H1 (cell line): ENCODE results near the gene PARP16. TPM values are rescaled to one million over a fixed set of nuclear protein-coding genes. Genes with fewer than 3 reads are reported as not detected.

Experiments
- CTCF ChIA-PET: fragments of 300-600 bp; sonication (Branson Sonifier 250); formaldehyde crosslinking; loops from one replicate; lab custom pipeline; 2021; ENCODE audit not compliant: partially characterized antibody; lab: Charles Lee
- POLR2A ChIA-PET: fragments of 300-600 bp; sonication (Branson Sonifier 250); formaldehyde crosslinking; loops from one replicate; lab custom pipeline; 2021; ENCODE audit warnings: inconsistent platforms; ENCODE audit not compliant: partially characterized antibody; lab: Charles Lee
- DNase-seq, 2 experiments: peaks; one replicate each; pipeline versions ENCODE4 v3.0.0 to v3.0.0-alpha.2; 2010 to 2022; ENCODE audit warnings: low spot score in 2 of 2, low read depth in 1 of 2, mixed read lengths in 1 of 2
- FAIRE-seq: peaks from 2 replicates; lab custom pipeline; 2011; peaks lifted over from hg19 to GRCh38; lab: Jason Lieb, UNC
- H2AFZ ChIP-seq: 2 replicates; pipeline ENCODE4 v1.8.1; 2012; ENCODE audit warnings: low read length, inconsistent platforms
- H2AK5ac ChIP-seq: 2 replicates; pipeline ENCODE4 v1.6.1; 2013; ENCODE audit warnings: low read depth, low read length
- H2BK120ac ChIP-seq: replicated peaks from 2 replicates; pipeline ENCODE3; 2013; ENCODE audit warnings: low read depth, low read length, inconsistent platforms
- H2BK12ac ChIP-seq: 2 replicates; pipeline ENCODE4 v1.6.1; 2013; ENCODE audit warnings: low read depth, low read length
- H2BK15ac ChIP-seq: 2 replicates; pipeline ENCODE4 v1.6.1; 2013; ENCODE audit warnings: low read length
- H2BK20ac ChIP-seq: 2 replicates; pipeline ENCODE4 v1.6.1; 2013; ENCODE audit warnings: low read length
- H2BK5ac ChIP-seq: 2 replicates; pipeline ENCODE4 v1.6.1; 2013; ENCODE audit warnings: low read depth, low read length
- H3K14ac ChIP-seq: 2 replicates; pipeline ENCODE4 v1.6.1; 2013; ENCODE audit warnings: inconsistent platforms; ENCODE audit not compliant: insufficient read length
- H3K18ac ChIP-seq: 2 replicates; pipeline ENCODE4 v1.6.1; 2013; ENCODE audit warnings: low read length; ENCODE audit errors: extremely low read depth
- H3K23ac ChIP-seq: 2 replicates; pipeline ENCODE4 v1.6.1; 2013; ENCODE audit warnings: inconsistent platforms; ENCODE audit not compliant: insufficient read length
- H3K23me2 ChIP-seq: 2 replicates; pipeline ENCODE4 v1.6.1; 2013; ENCODE audit warnings: low read depth, low read length
- H3K27ac ChIP-seq: 2 replicates; pipeline ENCODE4 v1.6.1; 2011; ENCODE audit warnings: low read depth, low read length, inconsistent platforms
- H3K27me3 ChIP-seq, 4 experiments: replicated peaks in 1 of 4; 1 replicate in 1 of 4; 2 replicates in 3 of 4; pipeline versions ENCODE4 v1.6.1 to v1.8.1; 2011 to 2013; ENCODE audit warnings: low read length in 3 of 4, mild to moderate bottlenecking in 3 of 4, inconsistent platforms in 2 of 4, mixed read lengths in 2 of 4, moderate library complexity in 1 of 4; ENCODE audit not compliant: control insufficient read depth in 3 of 4, insufficient read depth in 3 of 4; ENCODE audit errors: extremely low read depth in 1 of 4
- H3K36me3 ChIP-seq, 4 experiments: 2 replicates each; pipeline versions ENCODE4 v1.6.1 to v1.8.1; 2011 to 2013; ENCODE audit warnings: mild to moderate bottlenecking in 4 of 4, low read length in 3 of 4, moderate library complexity in 2 of 4, control low read depth in 1 of 4, inconsistent platforms in 1 of 4; ENCODE audit not compliant: insufficient read depth in 4 of 4, control insufficient read depth in 2 of 4
- H3K4ac ChIP-seq: replicated peaks from 2 replicates; pipeline ENCODE3; 2013; ENCODE audit warnings: low read length, low read depth, mixed read lengths, inconsistent platforms; ENCODE audit not compliant: insufficient read length
- H3K4me1 ChIP-seq, 4 experiments: replicated peaks in 1 of 4; 1 replicate in 1 of 4; 2 replicates in 3 of 4; pipeline versions ENCODE4 v1.6.1 to v1.8.1; 2011 to 2013; ENCODE audit warnings: low read length in 3 of 4, inconsistent platforms in 2 of 4, mixed read lengths in 1 of 4; ENCODE audit not compliant: insufficient read depth in 4 of 4, control insufficient read depth in 3 of 4
- H3K4me2 ChIP-seq, 2 experiments: 2 replicates each; pipeline versions ENCODE4 v1.6.1 to v1.8.1; 2011 to 2013; ENCODE audit warnings: low read depth in 2 of 2, low read length in 2 of 2, control low read depth in 1 of 2, inconsistent platforms in 1 of 2, mild to moderate bottlenecking in 1 of 2; ENCODE audit not compliant: insufficient read depth in 1 of 2
- H3K4me3 ChIP-seq, 4 experiments: fragments of 200-600, 300-600 bp in 1 of 4; sonication (generic), shearing (Covaris generic), sonication (Bioruptor Twin) in 1 of 4; 2 replicates each; pipeline versions ENCODE4 v1.5.1 to v1.8.1; 2011 to 2016; ENCODE audit warnings: low read length in 4 of 4, low read depth in 3 of 4, control low read depth in 2 of 4, inconsistent platforms in 2 of 4, mild to moderate bottlenecking in 2 of 4, mixed read lengths in 1 of 4, moderate library complexity in 1 of 4; ENCODE audit not compliant: insufficient read depth in 2 of 4; ENCODE audit errors: extremely low read depth in 1 of 4
- H3K56ac ChIP-seq: replicated peaks from 2 replicates; pipeline ENCODE3; 2013; ENCODE audit warnings: low read depth, mild to moderate bottlenecking, mixed read lengths, low read length, inconsistent platforms; ENCODE audit not compliant: insufficient read length
- H3K79me1 ChIP-seq: 2 replicates; pipeline ENCODE4 v1.6.1; 2013; ENCODE audit warnings: low read depth, low read length, control low read depth
- H3K79me2 ChIP-seq, 2 experiments: 2 replicates each; pipeline versions ENCODE4 v1.6.1 to v1.8.1; 2012 to 2013; ENCODE audit warnings: low read length in 2 of 2, mild to moderate bottlenecking in 2 of 2, inconsistent platforms in 1 of 2; ENCODE audit not compliant: insufficient read depth in 2 of 2, control insufficient read depth in 1 of 2
- H3K9ac ChIP-seq, 4 experiments: replicated peaks in 1 of 4; 1 replicate in 1 of 4; 2 replicates in 3 of 4; pipeline versions ENCODE4 v1.6.1 to v1.8.1; 2011 to 2013; ENCODE audit warnings: low read depth in 3 of 4, low read length in 3 of 4, control low read depth in 2 of 4, mild to moderate bottlenecking in 2 of 4, moderate library complexity in 2 of 4, inconsistent platforms in 1 of 4; ENCODE audit errors: extremely low read depth in 1 of 4
- H3K9me3 ChIP-seq, 2 experiments: 2 replicates each; pipeline versions ENCODE4 v1.6.1 to v1.8.1; 2012 to 2013; ENCODE audit warnings: mild to moderate bottlenecking in 2 of 2, moderate library complexity in 2 of 2, control low read depth in 1 of 2, inconsistent platforms in 1 of 2, low read depth in 1 of 2, low read length in 1 of 2, mixed read lengths in 1 of 2; ENCODE audit not compliant: insufficient read depth in 2 of 2
- H4K20me1 ChIP-seq, 2 experiments: replicated peaks in 1 of 2; 2 replicates each; pipeline versions ENCODE3 to v1.8.1; 2011 to 2013; ENCODE audit warnings: inconsistent platforms in 2 of 2, low read length in 2 of 2, mild to moderate bottlenecking in 1 of 2; ENCODE audit not compliant: insufficient read depth in 2 of 2, control insufficient read depth in 1 of 2
- H4K5ac ChIP-seq: 2 replicates; pipeline ENCODE4 v1.6.1; 2013; ENCODE audit warnings: low read length, low read depth, mixed read lengths, inconsistent platforms; ENCODE audit not compliant: insufficient read length
- H4K8ac ChIP-seq: 2 replicates; pipeline ENCODE4 v1.8.0; 2013; ENCODE audit warnings: mild to moderate bottlenecking, moderate library complexity, low read length, inconsistent platforms; ENCODE audit not compliant: insufficient read depth; ENCODE audit errors: extremely low read depth
- H4K91ac ChIP-seq: replicated peaks from 2 replicates; pipeline ENCODE3; 2013; ENCODE audit warnings: low read length, mixed read lengths, inconsistent platforms; ENCODE audit not compliant: insufficient read length
- ATF2 ChIP-seq: IDR thresholded peaks from 2 replicates; pipeline ENCODE4 v1.6.1; 2012; ENCODE audit warnings: low read length, inconsistent platforms
- CHD1 ChIP-seq: IDR thresholded peaks from 2 replicates; pipeline ENCODE4 v1.6.1; 2012; ENCODE audit warnings: low read depth, low read length, improper control_type of control experiment
- CREB1 ChIP-seq: IDR thresholded peaks from 2 replicates; pipeline ENCODE4 v1.6.1; 2012; ENCODE audit warnings: inconsistent platforms
- EP300 ChIP-seq, 2 experiments: IDR thresholded peaks; 1 replicate in 1 of 2; 2 replicates in 1 of 2; pipeline ENCODE4 v1.6.1; 2011 to 2012; ENCODE audit warnings: low read depth in 2 of 2, low read length in 2 of 2, mild to moderate bottlenecking in 2 of 2, borderline replicate concordance in 1 of 2, inconsistent platforms in 1 of 2, moderate library complexity in 1 of 2
- RNF2 ChIP-seq: fragments of 200-900, 300-1000 bp; sonication (generic); IDR thresholded peaks from 2 replicates; pipeline ENCODE4 v1.7.1; 2016; ENCODE audit warnings: borderline replicate concordance, low read depth, mild to moderate bottlenecking, antibody characterized with exemption, low read length; ENCODE audit not compliant: poor library complexity, severe bottlenecking; ENCODE audit errors: missing control alignments
- TBP ChIP-seq: IDR thresholded peaks from 2 replicates; pipeline ENCODE4 v1.6.1; 2011; ENCODE audit warnings: low read depth, low read length, improper control_type of control experiment
- TEAD4 ChIP-seq: IDR thresholded peaks from 2 replicates; pipeline ENCODE4 v1.6.1; 2012; ENCODE audit warnings: low read depth, low read length, inconsistent platforms, mixed read lengths
- WGBS, 2 experiments: shearing (Covaris generic) in 1 of 2; methylation state at CpG; one replicate each; pipeline versions ENCODE4 v1.1.6 to v1.1.7; 2013 to 2015; ENCODE audit warnings: low lambda C conversion rate in 2 of 2, mixed read lengths in 2 of 2, inconsistent platforms in 1 of 2, low coverage in 1 of 2, missing lambda C conversion rate in 1 of 2; ENCODE audit not compliant: insufficient replicate concordance in 2 of 2, insufficient coverage in 1 of 2, insufficient read length in 1 of 2; ENCODE audit errors: extremely low coverage in 1 of 2, missing lambda C conversion rate in 1 of 2; 5-methylcytosine and 5-hydroxymethylcytosine counted together
- polyA plus RNA-seq, 7 experiments: library from polyadenylated mRNA; depleted of rRNA in 3 of 7; stranded (reverse) in 5 of 7; unstranded in 2 of 7; fragments of >200 nt in 5 of 7; fragments of 200-250 nt in 2 of 7; gene quantifications; 1 replicate in 5 of 7; 2 replicates in 1 of 7; 4 replicates in 1 of 7; pipeline versions ENCODE4 v1.2.1 to v1.2.3, GENCODE V29; 2011 to 2013; ENCODE audit warnings: missing spikeins in 2 of 7, mixed read lengths in 2 of 7
- total RNA-seq: library from RNA; stranded (reverse); fragmentation: NEBNext Ultra II Directional; extraction: Animal tissue kit (Norgen Biotek cat#: 25700); gene quantifications from 2 replicates; pipeline ENCODE4 v1.2.1, GENCODE V29; 2021
- TF ChIP-seq, protein P1 (sequence below), 3 experiments: IDR thresholded peaks; 1 replicate in 2 of 3; 2 replicates in 1 of 3; pipeline versions ENCODE4 v1.5.1 to v1.6.1; 2011; ENCODE audit warnings: low read length in 3 of 3, mild to moderate bottlenecking in 3 of 3, inconsistent platforms in 2 of 3, low read depth in 1 of 3, moderate library complexity in 1 of 3; ENCODE audit not compliant: insufficient read depth in 1 of 3; ENCODE audit errors: control extremely low read depth in 1 of 3
- TF ChIP-seq, protein P2 (sequence below): IDR thresholded peaks from 2 replicates; pipeline ENCODE4 v1.6.1; 2012; ENCODE audit warnings: inconsistent platforms

Gene PARP16
- total and polyA plus RNA-seq, 2 of the 8 experiments (the other 6 are each of a cell fraction or from before 2014, with no cell fraction given), result 3.7 to 5.0 TPM

DNA sequence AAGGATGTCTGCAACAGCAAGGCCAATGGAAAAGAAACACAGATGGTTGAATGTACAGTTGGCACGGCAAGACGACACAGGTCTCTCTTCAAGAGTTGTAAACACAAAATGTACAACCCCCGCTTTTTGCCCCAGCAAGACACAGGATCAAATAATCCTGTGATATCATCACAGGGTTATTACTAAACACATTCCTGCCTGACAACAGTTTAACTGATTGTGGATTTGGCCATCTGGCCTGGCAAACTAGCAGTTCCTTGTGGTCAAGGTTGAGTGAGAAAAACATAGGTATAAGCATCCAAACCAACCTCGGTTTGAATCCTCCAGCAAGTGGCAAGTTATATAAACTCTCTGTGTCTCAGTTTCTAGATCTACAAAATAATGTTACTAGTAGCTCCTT is 23.4 kb downstream of the PARP16 start:
- DNase-seq (no peak), FAIRE-seq (no peak)
- H2AFZ ChIP-seq, result no peak overlapping the region
- no peak overlapping the region for H3K27ac ChIP-seq
- H3K79me2 ChIP-seq, result no peaks in the 10 kb centered on the region
- H2BK120ac ChIP-seq, result no peak overlapping the region
- CTCF ChIA-PET, result interaction anchor here (2.8 to 3.0 kb wide), 2 partner anchors 14 to 23 kb away, joined by 11 to 22 read pairs; partner anchors contain the start of gene PARP16
- peaks cover 3 to 10% (median 4%) of the 10 kb centered on the region in 4 experiments; a peak in 5 of 7 replicates for H3K4me1 ChIP-seq
- no peaks in the 10 kb centered on the region for H3K27me3 ChIP-seq
- no peak overlapping the region for H2AK5ac ChIP-seq
- no peak overlapping the region for H3K18ac ChIP-seq
- H2BK15ac ChIP-seq, result no peak overlapping the region
- no peak overlapping the region for H2BK5ac ChIP-seq
- no peak overlapping the region for H4K8ac ChIP-seq
- POLR2A ChIA-PET, result interaction anchor here (1.4 kb wide), 1 partner anchor 7 kb away, joined by 4 read pairs; no protein-coding TSS in a partner anchor
- H3K23me2 ChIP-seq, result no peaks in the 10 kb centered on the region
- H3K56ac ChIP-seq, result no peak overlapping the region
- H2BK12ac ChIP-seq, result no peak overlapping the region
- no peak overlapping the region for H2BK20ac ChIP-seq
- H3K14ac ChIP-seq, result no peak overlapping the region
- 94% methylated on average over 4 of the region's 4 CpGs; no CpG with 5 or more reads in 1 of the 2 experiments for WGBS, 2 experiments
- no peak overlapping the region for H3K4me2 ChIP-seq
- no peaks in the 10 kb centered on the region for H4K20me1 ChIP-seq
- H3K79me1 ChIP-seq, result no peaks in the 10 kb centered on the region; the same call in 1 of the 2 replicates
- no peak overlapping the region for H3K4ac ChIP-seq
- no peak overlapping the region for H3K23ac ChIP-seq
- no peak overlapping the region for H4K5ac ChIP-seq
- H4K91ac ChIP-seq, result no peak overlapping the region
- H3K36me3 ChIP-seq, result no peaks in the 10 kb centered on the region
- H3K4me3 ChIP-seq, result no peak overlapping the region
- H3K9me3 ChIP-seq, result no peaks in the 10 kb centered on the region
- no peak overlapping the region for H3K9ac ChIP-seq
- TF ChIP-seq, protein P1, sequence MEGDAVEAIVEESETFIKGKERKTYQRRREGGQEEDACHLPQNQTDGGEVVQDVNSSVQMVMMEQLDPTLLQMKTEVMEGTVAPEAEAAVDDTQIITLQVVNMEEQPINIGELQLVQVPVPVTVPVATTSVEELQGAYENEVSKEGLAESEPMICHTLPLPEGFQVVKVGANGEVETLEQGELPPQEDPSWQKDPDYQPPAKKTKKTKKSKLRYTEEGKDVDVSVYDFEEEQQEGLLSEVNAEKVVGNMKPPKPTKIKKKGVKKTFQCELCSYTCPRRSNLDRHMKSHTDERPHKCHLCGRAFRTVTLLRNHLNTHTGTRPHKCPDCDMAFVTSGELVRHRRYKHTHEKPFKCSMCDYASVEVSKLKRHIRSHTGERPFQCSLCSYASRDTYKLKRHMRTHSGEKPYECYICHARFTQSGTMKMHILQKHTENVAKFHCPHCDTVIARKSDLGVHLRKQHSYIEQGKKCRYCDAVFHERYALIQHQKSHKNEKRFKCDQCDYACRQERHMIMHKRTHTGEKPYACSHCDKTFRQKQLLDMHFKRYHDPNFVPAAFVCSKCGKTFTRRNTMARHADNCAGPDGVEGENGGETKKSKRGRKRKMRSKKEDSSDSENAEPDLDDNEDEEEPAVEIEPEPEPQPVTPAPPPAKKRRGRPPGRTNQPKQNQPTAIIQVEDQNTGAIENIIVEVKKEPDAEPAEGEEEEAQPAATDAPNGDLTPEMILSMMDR (IDR thresholded peaks at IDR 0.05; ENCODE audit: control extremely low read depth in 1 of 3, insufficient read depth in 1 of 3, low read depth in 1 of 3, low read length in 3 of 3), result no peak
- no peak for TF ChIP-seq EP300 (IDR thresholded peaks at IDR 0.05; ENCODE audit: borderline replicate concordance in 1 of 2, low read depth in 2 of 2, low read length in 2 of 2)
- no peak for TF ChIP-seq ATF2
- TF ChIP-seq TBP, result no peak
- no peak for TF ChIP-seq CHD1
- no peak for TF ChIP-seq RNF2
- no peak for TF ChIP-seq TEAD4
- TF ChIP-seq CREB1, result no peak
- TF ChIP-seq, protein P2, sequence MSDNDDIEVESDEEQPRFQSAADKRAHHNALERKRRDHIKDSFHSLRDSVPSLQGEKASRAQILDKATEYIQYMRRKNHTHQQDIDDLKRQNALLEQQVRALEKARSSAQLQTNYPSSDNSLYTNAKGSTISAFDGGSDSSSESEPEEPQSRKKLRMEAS, result no peak
